ENCODE results near the gene ISG15.

ISG15 gene

GRCh38 chr1:1046243-1046642 is 32.9 kb downstream of the ISG15 start:
- no peak for TF ChIP-seq CTCF (IDR thresholded peaks at IDR 0.05; ENCODE audit: extremely low read depth, missing control alignments)
- DNase-seq (ENCODE audit: low spot score): no peak

- no peak for DNase-seq (ENCODE audit: low spot score)
- no peak for TF ChIP-seq CTCF (IDR thresholded peaks at IDR 0.05; ENCODE audit: extremely low read depth, missing control alignments)
These were observed 33.5 kb downstream of the ISG15 start for GRCh38 chr1:1046767-1047166.

DNA sequence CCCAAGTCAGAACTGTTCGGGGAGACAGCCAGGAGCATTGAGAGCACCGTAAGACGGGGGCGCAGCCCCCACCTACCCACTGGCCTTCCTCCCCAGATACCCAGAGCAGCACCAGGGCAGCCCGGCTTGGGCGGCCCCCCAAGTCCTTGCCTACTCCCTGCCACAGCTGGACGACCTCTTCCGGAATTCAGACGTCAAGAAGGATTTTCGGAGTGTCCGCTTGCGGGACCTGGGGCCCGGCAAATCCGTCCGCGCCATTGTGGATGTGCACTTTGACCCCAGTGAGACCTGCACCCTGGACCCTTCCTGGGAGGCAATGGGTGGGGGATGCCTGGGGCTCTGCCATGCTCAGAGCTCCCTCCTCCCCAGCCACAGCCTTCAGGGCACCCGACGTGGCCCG is 34.1 kb downstream of the ISG15 start:
- DNase-seq (ENCODE audit: low spot score): no peak
- TF ChIP-seq CTCF (IDR thresholded peaks at IDR 0.05; ENCODE audit: extremely low read depth, missing control alignments): no peak

DNA sequence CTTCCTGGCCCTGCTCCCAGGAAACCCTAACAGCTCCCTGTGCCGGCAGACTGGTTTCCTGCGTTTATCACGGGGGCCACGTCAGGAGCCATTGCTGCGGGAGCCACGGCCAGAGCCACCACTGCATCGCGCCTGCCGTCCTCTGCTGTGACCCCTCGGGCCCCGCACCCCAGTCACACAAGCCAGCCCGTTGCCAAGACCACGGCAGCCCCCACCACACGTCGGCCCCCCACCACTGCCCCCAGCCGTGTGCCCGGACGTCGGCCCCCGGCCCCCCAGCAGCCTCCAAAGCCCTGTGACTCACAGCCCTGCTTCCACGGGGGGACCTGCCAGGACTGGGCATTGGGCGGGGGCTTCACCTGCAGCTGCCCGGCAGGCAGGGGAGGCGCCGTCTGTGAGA is 34.7 kb downstream of the ISG15 start:
- TF ChIP-seq CTCF (IDR thresholded peaks at IDR 0.05; ENCODE audit: extremely low read depth, missing control alignments): no peak
- DNase-seq (ENCODE audit: low spot score): no peak

DNA sequence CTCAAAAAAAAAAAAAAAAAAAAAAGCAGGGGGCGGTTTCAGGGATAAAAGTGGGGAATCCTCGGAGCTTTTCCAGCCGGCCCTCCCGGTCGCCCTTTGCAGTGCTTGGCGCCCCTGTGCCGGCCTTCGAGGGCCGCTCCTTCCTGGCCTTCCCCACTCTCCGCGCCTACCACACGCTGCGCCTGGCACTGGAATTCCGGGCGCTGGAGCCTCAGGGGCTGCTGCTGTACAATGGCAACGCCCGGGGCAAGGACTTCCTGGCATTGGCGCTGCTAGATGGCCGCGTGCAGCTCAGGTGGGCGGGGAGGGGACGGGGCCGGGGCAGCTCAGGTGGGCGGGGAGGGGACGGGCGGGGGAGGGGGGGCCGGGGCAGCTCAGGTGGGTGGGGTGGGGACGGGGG is 35.5 kb downstream of the ISG15 start:
- no peak for DNase-seq (ENCODE audit: low spot score)
- no peak for TF ChIP-seq CTCF (IDR thresholded peaks at IDR 0.05; ENCODE audit: extremely low read depth, missing control alignments)

DNA sequence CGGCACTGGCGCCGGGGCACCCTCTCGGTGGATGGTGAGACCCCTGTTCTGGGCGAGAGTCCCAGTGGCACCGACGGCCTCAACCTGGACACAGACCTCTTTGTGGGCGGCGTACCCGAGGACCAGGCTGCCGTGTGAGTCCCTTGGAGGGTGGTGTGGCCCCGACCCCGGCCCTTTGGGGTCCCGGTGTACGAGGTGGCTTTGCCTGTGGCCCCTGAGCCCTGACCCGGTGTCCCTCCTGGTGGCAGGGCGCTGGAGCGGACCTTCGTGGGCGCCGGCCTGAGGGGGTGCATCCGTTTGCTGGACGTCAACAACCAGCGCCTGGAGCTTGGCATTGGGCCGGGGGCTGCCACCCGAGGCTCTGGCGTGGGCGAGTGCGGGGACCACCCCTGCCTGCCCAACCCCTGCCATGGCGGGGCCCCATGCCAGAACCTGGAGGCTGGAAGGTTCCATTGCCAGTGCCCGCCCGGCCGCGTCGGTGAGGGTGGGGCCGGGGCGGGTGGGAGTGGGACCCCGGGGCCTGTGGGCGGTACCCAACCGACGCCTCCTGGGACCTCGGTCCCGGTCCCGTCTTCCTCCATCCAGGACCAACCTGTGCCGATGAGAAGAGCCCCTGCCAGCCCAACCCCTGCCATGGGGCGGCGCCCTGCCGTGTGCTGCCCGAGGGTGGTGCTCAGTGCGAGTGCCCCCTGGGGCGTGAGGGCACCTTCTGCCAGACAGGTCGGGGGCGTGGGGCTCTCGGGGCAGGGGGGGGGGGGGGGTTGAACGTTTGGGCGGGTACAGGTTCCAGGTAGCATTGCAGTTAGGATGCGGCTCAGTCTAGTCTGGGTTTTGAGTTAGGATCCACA is 36.2 kb downstream of the ISG15 start:
- no peak for DNase-seq (ENCODE audit: low spot score)
- no peak for TF ChIP-seq CTCF (IDR thresholded peaks at IDR 0.05; ENCODE audit: extremely low read depth, missing control alignments)

DNA sequence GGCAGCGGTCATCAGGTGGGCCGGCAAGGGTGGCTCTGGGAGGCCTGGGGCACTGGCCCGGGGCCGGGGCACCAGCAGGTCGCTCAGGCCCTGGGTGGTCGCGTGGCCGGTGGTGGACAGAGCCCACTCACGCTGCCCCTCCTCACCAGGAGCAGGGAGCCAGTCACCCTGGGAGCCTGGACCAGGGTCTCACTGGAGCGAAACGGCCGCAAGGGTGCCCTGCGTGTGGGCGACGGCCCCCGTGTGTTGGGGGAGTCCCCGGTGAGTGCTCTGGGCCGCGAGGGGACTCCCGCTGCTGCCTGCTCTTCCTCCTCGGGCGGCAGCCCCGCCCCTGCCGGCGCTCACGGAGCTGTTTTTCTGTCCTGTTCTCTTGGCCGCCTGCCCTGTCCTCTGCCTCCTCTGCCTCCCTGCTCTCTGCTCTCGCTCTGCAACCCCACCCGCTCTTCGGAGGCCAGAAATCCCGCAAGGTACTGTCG is 37.3 kb downstream of the ISG15 start:
- peak; percentile 75 for DNase-seq (ENCODE audit: low spot score)
- TF ChIP-seq CTCF (IDR thresholded peaks at IDR 0.05; ENCODE audit: extremely low read depth, missing control alignments): no peak
